Hematopoietic multipotent progenitor cell (in vitro differentiated cells): ENCODE measurements around the gene OR52R1. TPM values are rescaled to one million over a fixed set of nuclear protein-coding genes. Genes with fewer than 3 reads are reported as not detected.
"Not testable (repeated sequence)": the region's sequence is repeated elsewhere in the genome, so short reads cannot be mapped to it uniquely, and the experiment has no call there.

ENCODE experiments used
- DNase-seq, 3 donors: peaks; one replicate each; pipeline ENCODE4 v3.0.0-alpha.2; 2011 to 2015; ENCODE audit warnings: low read depth in 2 of 3, low spot score in 2 of 3
- total RNA-seq: library from RNA; depleted of rRNA; stranded (reverse); fragments of >200 nt; gene quantifications from one replicate; pipeline ENCODE4 v1.2.3, GENCODE V29; 2012

OR52R1 gene
- total RNA-seq: not detected

DNA sequence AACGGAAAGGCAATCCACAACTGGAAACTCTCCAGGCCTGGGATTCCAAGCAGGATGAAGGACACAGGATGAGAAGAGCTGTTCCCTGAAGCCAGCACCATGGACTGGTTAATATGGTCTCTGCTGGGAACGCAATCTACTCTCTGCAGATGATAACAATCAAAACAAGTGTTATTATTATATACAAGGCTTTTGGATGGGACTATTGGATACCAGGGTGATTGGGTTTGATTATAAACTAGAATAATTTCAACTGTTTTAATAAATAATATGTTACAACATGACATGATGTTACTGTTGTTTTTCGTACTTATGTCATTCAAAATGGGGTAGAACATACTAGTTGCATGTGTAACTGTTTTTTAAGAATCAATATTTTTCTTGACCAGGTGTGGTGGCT lies at the start of gene OR52R1:
OR52R1 (minus strand) TSS at position 101 of the 400 bp plus-strand sequence; CDS start at position 101, 0 bp downstream.
- DNase-seq: no peak

DNA sequence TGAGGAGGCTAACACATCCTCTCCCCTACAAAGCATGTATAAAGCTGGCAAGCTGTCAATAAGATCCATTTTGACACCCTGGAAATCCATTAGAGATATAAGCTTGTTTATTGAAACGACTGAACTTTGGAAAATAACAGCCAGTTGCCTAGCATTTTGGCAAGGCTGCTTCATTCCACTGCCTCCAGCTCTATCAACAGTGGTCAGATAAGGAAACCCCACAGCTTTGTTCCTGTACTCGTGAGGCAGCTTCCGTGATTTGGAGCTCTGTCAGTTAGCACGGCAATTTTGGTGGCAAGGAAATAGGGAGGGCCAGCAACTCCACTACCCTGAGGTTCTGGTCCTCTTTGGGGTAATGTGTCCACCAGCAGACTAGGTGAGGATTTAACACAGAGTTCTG lies 46.9 kb upstream of the OR52R1 start:
- DNase-seq: no peak

- DNase-seq: no peak
These were observed 44.8 kb upstream of the OR52R1 start, which contains the start of gene OR51S1 for GRCh38 chr11:4848908-4849532. OR51S1 (minus strand) TSS chr11:4849208; CDS start chr11:4849208, 0 bp downstream.

DNA sequence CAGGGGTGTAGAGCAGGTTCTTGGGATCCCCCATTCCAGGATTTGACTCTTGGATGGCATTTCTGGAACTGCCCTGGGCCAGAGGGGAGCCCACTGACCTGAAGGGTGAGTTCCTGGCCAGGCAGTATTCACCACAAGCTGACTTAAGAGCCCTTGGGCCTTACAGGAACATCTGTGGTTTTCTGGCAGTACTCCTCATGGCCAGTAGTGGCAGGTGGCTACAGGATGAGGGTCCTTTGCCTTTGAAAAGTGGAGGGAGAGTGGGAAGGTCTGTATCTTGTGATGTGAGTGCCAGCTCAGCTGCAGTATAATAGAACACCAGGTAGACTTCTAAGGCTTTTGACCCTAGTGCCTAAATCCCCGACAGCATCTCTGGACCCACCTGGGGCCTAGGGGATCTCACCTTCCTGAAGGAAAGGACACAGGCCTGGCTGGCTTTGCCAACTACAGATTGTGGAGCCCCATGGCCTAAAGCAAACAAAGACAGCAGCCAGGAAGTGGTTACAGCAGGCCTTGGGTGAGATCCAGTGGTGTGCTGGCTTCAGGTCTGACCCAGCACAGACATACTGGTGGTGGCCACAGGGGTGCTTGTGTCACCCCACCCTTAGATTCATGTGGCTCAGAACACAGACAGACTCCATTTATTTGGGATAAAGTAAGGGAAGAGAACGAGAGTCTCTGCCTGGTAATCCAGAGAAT lies 35.8 kb upstream of the OR52R1 start:
- no peak for DNase-seq

DNA sequence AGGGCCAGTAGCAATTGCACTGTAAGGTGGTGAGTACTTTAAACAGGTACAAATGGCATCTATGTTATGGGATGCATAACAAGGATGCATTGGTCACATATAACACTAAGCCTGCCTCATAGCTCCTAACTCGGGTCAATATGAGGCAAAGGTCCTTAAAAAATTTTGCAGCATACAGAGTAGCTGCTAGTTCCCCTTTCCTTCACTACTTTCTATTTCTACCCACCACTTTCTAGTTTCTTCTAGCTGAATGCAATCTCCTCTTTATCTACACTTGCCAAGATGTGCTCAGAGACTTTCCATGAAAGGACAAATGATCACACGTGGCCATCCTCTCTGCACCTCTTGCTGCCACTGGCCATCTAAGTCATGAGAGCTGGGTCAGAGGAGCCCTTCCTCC lies 26.7 kb upstream of the OR52R1 start:
- peak in 1 of 3 donors; percentile 4 for DNase-seq

DNA sequence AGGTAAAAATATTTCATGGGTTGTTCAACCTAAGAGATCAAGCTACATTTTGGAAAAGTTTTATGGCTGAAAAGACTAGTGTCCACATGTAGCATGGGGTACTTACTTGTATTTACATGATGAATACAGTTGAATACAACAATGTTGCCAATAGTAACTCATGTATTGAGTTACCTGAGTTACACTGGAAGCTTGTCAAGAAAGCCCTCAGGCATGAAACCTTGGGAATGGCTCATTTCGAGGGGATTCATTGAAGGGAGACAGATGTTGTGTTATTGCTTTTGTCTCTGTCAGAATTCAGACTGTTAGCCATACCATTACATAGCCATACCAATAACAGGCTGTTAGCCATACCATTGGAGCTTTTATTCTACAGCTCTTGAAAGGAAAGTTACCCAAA lies 26.2 kb upstream of the OR52R1 start:
- no peak for DNase-seq

- DNase-seq: peak in 2 of 3 donors; percentile 9 to 58
These were observed 22.2 kb upstream of the OR52R1 start for GRCh38 chr11:4826425-4826824.

GRCh38 chr11:4825132-4825531 lies 21.0 kb upstream of the OR52R1 start:
- DNase-seq: no peak

GRCh38 chr11:4821021-4821420 lies 16.8 kb upstream of the OR52R1 start, which contains the start of gene OR51F2:
OR51F2 (plus strand) TSS chr11:4821321; CDS start chr11:4821422, 101 bp downstream.
- no peak for DNase-seq

GRCh38 chr11:4809246-4809645 lies 5.1 kb upstream of the OR52R1 start:
- no peak for DNase-seq

DNA sequence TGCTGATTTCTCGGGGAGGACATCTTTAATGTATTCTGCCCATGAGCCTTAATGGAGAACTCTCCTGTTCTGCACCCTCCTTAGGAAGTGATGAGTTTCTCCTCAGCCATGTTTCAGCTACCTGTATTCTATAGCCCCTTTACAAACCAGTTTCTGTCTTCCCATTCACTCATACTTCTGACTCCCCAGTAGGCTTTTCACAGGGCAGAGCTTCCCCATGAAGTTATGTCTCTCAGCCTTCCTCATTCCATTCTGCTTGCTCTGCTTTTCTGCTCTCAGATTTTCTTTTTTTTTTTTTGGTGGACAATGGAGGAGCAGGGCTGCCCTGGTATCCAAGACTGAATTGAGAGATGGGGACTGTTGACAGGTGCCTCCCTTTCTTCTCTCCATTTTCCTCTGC lies 4.3 kb upstream of the OR52R1 start:
- DNase-seq: no peak

DNA sequence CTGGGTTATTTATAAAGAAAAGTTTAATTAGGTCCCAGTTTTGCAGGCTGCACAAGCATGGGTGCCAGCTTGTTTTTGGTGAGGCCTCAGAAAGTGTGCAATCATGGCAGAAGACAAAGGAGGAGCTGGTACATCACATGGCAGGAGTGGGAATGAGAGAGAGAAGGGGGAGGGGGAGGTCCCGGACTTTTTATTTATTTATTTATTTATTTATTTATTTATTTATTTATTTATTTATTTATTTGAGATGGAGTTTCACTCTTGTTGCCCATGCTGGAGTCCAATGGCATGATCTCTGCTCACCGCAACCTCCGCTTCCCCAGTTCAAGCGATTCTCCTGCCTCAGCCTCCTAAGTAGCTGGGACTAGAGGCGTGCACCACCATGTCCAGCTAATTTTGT lies 2.9 kb downstream of the OR52R1 start:
- DNase-seq: not testable (repeated sequence)

DNA sequence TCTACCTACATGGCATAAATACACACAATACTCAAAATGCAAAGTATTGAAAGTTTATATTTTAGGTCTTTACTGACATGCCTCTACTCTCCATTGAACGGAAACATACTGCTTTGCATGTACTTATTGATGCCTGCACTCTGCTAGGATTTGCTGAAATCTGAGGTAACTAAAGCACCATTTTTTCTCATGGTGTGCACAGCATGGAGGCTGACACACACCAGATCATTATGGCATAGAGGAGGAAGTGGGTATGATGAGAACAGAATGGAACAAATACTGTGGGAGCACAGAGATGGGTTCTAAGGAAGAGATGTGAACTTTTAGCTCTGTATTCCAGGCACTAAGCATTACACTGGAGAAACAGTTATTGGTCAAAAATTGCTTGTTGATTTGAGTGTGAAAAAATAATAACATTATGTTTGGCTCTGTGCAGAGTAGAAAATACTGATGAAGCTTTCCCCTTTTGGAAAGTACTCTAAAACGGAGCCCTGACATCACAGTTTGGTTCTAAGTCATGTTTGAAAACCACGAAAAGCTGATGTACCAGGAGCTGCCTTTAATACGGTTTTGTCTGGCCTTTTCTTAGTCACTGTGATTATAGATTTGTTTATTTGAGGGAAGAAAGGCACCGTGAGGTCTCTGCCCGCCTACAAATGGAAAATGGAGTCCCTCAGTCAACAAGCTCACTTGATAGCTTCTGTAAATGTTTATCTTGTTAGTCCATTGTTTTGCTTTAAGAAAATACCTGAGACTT lies 5.6 kb downstream of the OR52R1 start:
- no peak for DNase-seq

DNA sequence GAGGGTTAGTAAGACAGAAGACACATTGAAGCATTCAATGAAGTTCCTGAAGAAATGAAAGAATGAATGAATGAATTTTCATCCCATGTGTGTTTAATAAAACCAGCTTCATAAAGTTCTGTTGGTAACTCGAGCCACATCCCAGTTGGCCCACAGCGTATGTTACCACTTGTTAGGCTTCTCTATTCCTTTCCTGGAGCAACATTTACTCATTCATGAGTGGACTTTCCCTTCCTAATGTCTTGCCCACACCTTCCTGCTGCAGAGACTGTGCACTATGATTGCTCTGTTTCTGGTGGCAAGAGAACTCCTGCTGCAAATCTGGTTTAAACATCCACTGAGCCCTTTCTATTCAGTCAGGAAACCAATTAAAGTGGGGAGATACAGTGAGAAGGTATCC lies 7.0 kb downstream of the OR52R1 start:
- DNase-seq: no peak

DNA sequence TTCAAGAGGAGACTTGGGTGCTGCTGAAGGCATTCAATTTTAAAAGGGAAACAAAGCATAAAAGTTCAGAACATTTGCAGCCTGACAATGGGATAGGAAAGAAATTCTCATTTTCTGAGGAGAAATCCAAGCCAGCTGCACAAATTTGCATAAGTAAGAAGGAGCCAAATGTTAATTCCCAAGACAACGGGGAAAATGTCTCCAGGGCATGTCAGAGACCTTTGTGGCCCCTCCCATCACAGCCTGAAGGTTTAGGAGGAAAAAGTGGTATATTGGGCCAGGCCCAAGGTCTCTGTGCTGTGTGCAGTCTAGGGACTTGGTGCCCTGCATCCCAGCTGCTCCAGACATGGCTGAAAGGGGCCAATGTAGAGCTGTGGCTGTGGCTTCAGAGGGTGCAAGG lies 21.7 kb downstream of the OR52R1 start:
- no peak for DNase-seq

- no peak for DNase-seq
These were observed 34.3 kb downstream of the OR52R1 start, which contains the start of gene OR51F1 for GRCh38 chr11:4769838-4770237. OR51F1 (minus strand) TSS chr11:4769938; CDS start chr11:4769938, 0 bp downstream.

GRCh38 chr11:4768094-4768493 lies 36.1 kb downstream of the OR52R1 start:
- no peak for DNase-seq

- DNase-seq: no peak
These were observed 37.6 kb downstream of the OR52R1 start for GRCh38 chr11:4766420-4767043.

DNA sequence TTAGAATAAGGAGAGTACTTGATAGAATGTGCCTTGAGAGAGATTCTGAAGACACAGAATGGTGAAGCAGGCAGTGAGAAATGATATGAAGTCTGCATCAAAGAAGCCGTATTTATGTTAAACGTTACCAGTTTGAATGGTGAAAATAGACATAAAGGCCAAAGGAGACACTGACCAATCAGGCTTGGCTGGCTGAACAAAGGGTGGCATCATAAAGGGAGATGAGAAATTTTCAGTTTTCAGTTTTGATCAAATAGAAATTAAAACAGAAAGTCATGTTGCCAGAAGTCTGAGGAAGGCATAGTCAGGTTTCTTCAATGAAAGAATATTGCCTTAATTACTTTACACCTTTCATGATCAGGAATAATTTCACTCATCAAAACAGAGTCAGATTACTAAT lies 41.1 kb downstream of the OR52R1 start:
- DNase-seq: no peak
